ENCODE results near the gene ABCG5. TPM values are rescaled to one million over a fixed set of nuclear protein-coding genes. Genes with fewer than 3 reads are reported as not detected.

Gene ABCG5
- total and polyA plus RNA-seq, 4 donors = 8.8 TPM; not detected in 3

DNA sequence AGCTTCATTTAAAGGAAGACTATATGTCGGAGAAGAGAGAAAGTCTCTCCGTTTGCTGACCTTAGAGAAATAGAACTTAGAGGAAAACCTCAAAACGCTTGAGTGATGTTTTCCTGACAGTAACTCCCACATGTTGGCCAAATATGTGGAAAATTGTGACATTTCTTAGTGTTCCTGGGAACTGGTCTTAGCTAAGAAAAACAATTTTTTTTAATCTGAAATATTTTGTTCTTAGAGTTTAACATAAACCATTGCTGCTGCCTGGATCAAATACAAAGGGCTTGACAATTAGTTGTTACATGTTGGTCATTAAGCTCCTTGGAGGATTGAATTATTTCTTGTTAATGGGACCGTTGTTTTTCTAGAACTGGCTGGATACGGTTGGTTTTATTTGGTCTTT is 48.5 kb downstream of the ABCG5 start:
- H3K36me3 ChIP-seq (ENCODE audit: control insufficient read depth in 1 of 2, insufficient read depth in 2 of 2, low read length in 1 of 2) = peaks cover 1 to 3% of the 10 kb centered on the region in 2 donors
- no peak for ATAC-seq (ENCODE audit: low FRiP score)
- WGBS, 2 donors = 7 to 11% methylated on average over 5 of the region's 5 CpGs
- no peak overlapping the region for H3K4me3 ChIP-seq (ENCODE audit: low read length in 2 of 2)
- no peaks in the 10 kb centered on the region for H3K9me3 ChIP-seq (ENCODE audit: control insufficient read depth, low read length)
- peaks cover 0 to 3% of the 10 kb centered on the region in 2 donors for H3K4me1 ChIP-seq (ENCODE audit: control insufficient read depth in 1 of 2, insufficient read depth in 2 of 2, low read length in 2 of 2)
- intact Hi-C loops (cut with DNase I) = no loop called here
- no peak overlapping the region for H3K27ac ChIP-seq (ENCODE audit: low read depth in 1 of 2, low read length in 2 of 2)
- no peaks in the 10 kb centered on the region for H3K27me3 ChIP-seq (ENCODE audit: control insufficient read depth in 1 of 2, insufficient read depth in 2 of 2, low read length in 1 of 2)
- no peak for DNase-seq

DNA sequence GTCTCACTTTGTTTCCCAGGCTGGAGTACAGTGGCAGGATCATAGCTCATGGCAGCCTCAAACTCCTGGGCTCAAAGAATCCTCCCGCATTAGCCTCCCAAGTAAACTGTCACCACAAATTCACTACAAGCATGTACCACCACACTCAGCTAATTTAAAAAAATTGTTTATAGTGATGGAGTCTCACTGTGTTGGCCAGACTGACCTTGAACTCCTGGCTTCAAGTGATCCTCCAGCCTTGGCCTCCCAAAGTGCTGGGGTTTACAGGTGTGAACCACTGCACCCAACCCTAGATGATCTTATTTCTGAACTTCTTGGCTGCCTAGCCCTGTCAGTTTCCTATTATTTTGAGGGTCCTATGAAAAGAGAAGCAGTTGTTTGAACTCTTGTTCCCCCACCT is 50.0 kb downstream of the ABCG5 start:
- intact Hi-C loops (cut with DNase I) = no loop called here
- ATAC-seq (ENCODE audit: low FRiP score) = no peak
- Histone ChIP-seq H3K36me3 (ENCODE audit: control insufficient read depth in 1 of 2, insufficient read depth in 2 of 2, low read length in 1 of 2) (peaks cover 1 to 3% of the 10 kb centered on the region in 2 donors), H3K27me3 (ENCODE audit: control insufficient read depth in 1 of 2, insufficient read depth in 2 of 2, low read length in 1 of 2) (no peaks in the 10 kb centered on the region), H3K4me1 (ENCODE audit: control insufficient read depth in 1 of 2, insufficient read depth in 2 of 2, low read length in 2 of 2) (peaks cover 0 to 3% of the 10 kb centered on the region in 2 donors), H3K27ac (ENCODE audit: low read depth in 1 of 2, low read length in 2 of 2) (no peak overlapping the region), H3K9me3 (ENCODE audit: control insufficient read depth, low read length) (no peaks in the 10 kb centered on the region), H3K4me3 (ENCODE audit: low read length in 2 of 2) (no peak overlapping the region)
- DNase-seq = no peak
- 98 to 100% methylated on average over 1 of the region's 1 CpG for WGBS, 2 donors

DNA sequence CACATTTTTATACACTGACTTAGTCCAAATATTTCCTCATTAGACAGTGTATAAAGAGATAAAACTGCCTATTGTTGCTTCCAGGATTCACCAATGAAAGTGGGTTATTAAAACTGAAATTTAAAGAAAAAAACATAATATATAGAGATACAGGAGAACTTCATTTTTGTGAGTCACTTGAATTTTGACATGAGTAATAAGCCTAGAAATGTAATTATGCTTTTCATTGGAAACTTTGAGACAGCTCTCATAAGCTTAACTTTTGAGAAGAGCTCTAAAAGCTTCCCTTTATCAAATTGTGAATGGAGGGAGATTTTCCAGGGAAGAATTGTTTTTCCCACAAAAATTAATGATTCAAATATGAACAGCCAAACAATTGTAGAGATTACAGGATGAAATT is 50.7 kb downstream of the ABCG5 start:
- H3K27me3 ChIP-seq (ENCODE audit: control insufficient read depth in 1 of 2, insufficient read depth in 2 of 2, low read length in 1 of 2) = no peaks in the 10 kb centered on the region
- intact Hi-C loops (cut with DNase I) = no loop called here
- DNase-seq (no peak), ATAC-seq (ENCODE audit: low FRiP score) (no peak)
- no peaks in the 10 kb centered on the region for H3K9me3 ChIP-seq (ENCODE audit: control insufficient read depth, low read length)
- no peak overlapping the region for H3K4me3 ChIP-seq (ENCODE audit: low read length in 2 of 2)
- no peak overlapping the region for H3K27ac ChIP-seq (ENCODE audit: low read depth in 1 of 2, low read length in 2 of 2)
- peaks cover 0 to 3% of the 10 kb centered on the region in 2 donors for H3K4me1 ChIP-seq (ENCODE audit: control insufficient read depth in 1 of 2, insufficient read depth in 2 of 2, low read length in 2 of 2)
- peaks cover 1 to 3% of the 10 kb centered on the region in 2 donors for H3K36me3 ChIP-seq (ENCODE audit: control insufficient read depth in 1 of 2, insufficient read depth in 2 of 2, low read length in 1 of 2)

- DNase-seq (no peak), ATAC-seq (ENCODE audit: low FRiP score) (no peak)
- intact Hi-C loops (cut with DNase I) = no loop called here
- Histone ChIP-seq H3K4me3 (ENCODE audit: low read length in 2 of 2) (no peak overlapping the region), H3K9me3 (ENCODE audit: control insufficient read depth, low read length) (no peaks in the 10 kb centered on the region), H3K27ac (ENCODE audit: low read depth in 1 of 2, low read length in 2 of 2) (no peak overlapping the region), H3K36me3 (ENCODE audit: control insufficient read depth in 1 of 2, insufficient read depth in 2 of 2, low read length in 1 of 2) (peaks cover 0 to 2% of the 10 kb centered on the region in 2 donors), H3K4me1 (ENCODE audit: control insufficient read depth in 1 of 2, insufficient read depth in 2 of 2, low read length in 2 of 2) (no peaks in the 10 kb centered on the region), H3K27me3 (ENCODE audit: control insufficient read depth in 1 of 2, insufficient read depth in 2 of 2, low read length in 1 of 2) (no peaks in the 10 kb centered on the region)
- WGBS, 2 donors = 95% methylated on average over 8 of the region's 8 CpGs
These were observed 60.4 kb downstream of the ABCG5 start for GRCh38 chr2:43778233-43778632.

- Histone ChIP-seq H3K9me3 (ENCODE audit: control insufficient read depth, low read length) (no peaks in the 10 kb centered on the region), H3K27ac (ENCODE audit: low read depth in 1 of 2, low read length in 2 of 2) (no peak overlapping the region), H3K4me1 (ENCODE audit: control insufficient read depth in 1 of 2, insufficient read depth in 2 of 2, low read length in 2 of 2) (no peaks in the 10 kb centered on the region), H3K36me3 (ENCODE audit: control insufficient read depth in 1 of 2, insufficient read depth in 2 of 2, low read length in 1 of 2) (peaks cover 0 to 2% of the 10 kb centered on the region in 2 donors), H3K4me3 (ENCODE audit: low read length in 2 of 2) (no peak overlapping the region), H3K27me3 (ENCODE audit: control insufficient read depth in 1 of 2, insufficient read depth in 2 of 2, low read length in 1 of 2) (no peaks in the 10 kb centered on the region)
- DNase-seq = no peak
- WGBS, 2 donors = 91% methylated on average over 8 of the region's 8 CpGs
- intact Hi-C loops (cut with DNase I) = no loop called here
- no peak for ATAC-seq (ENCODE audit: low FRiP score)
These were observed 61.2 kb downstream of the ABCG5 start for GRCh38 chr2:43777306-43777926.

DNA sequence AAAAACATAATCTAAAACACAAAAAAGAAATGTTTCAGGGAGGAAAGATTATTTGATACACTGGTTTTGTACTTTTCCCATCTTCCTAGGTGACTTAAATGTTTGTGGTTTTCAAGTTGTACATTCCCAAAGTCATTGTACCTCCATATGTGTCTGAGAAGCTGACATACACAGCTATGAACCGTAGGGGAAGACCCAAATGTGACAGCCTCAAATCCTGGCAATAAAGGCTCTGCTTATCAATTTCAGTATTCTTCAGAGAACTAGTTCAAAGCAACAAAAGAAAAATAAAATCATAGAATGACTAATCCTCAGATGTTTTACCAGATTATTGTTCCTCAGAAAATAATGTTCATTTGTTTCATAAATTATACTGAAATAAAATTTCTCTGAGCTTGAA is 62.3 kb downstream of the ABCG5 start:
- 70 to 77% methylated on average over 1 of the region's 1 CpG for WGBS, 2 donors
- DNase-seq (no peak), ATAC-seq (ENCODE audit: low FRiP score) (no peak)
- H3K4me3 ChIP-seq (ENCODE audit: low read length in 2 of 2) = no peak overlapping the region
- H3K27me3 ChIP-seq (ENCODE audit: control insufficient read depth in 1 of 2, insufficient read depth in 2 of 2, low read length in 1 of 2) = no peaks in the 10 kb centered on the region
- intact Hi-C loops (cut with DNase I) = no loop called here
- no peaks in the 10 kb centered on the region for H3K9me3 ChIP-seq (ENCODE audit: control insufficient read depth, low read length)
- H3K4me1 ChIP-seq (ENCODE audit: control insufficient read depth in 1 of 2, insufficient read depth in 2 of 2, low read length in 2 of 2) = no peaks in the 10 kb centered on the region
- H3K36me3 ChIP-seq (ENCODE audit: control insufficient read depth in 1 of 2, insufficient read depth in 2 of 2, low read length in 1 of 2) = peaks cover 0 to 2% of the 10 kb centered on the region in 2 donors
- H3K27ac ChIP-seq (ENCODE audit: low read depth in 1 of 2, low read length in 2 of 2) = no peak overlapping the region

DNA sequence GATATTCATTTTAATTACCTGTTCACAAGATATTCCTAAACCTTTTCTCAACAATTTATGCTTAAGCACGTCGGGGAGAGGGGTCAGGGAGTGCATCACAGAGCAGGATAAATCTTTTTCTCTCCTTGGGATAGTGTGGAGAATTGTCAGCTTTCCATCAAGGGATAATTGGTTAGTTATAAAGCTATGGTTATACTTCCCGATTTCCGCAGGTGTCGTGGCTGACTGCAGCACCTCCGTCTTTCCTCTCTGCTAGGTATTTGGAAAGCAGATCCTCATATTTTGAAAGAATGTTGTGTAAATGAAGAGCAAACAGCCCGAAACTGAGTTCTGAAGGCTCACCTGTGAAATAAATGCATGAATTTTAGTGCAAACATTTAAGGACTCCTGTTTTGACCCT is 64.0 kb downstream of the ABCG5 start:
- H3K36me3 ChIP-seq (ENCODE audit: control insufficient read depth in 1 of 2, insufficient read depth in 2 of 2, low read length in 1 of 2) = peaks cover 0 to 2% of the 10 kb centered on the region in 2 donors
- 25 to 28% methylated on average over 7 of the region's 7 CpGs for WGBS, 2 donors
- no peaks in the 10 kb centered on the region for H3K4me1 ChIP-seq (ENCODE audit: control insufficient read depth in 1 of 2, insufficient read depth in 2 of 2, low read length in 2 of 2)
- H3K27ac ChIP-seq (ENCODE audit: low read depth in 1 of 2, low read length in 2 of 2) = no peak overlapping the region
- intact Hi-C loops (cut with DNase I) = no loop called here
- no peaks in the 10 kb centered on the region for H3K9me3 ChIP-seq (ENCODE audit: control insufficient read depth, low read length)
- ATAC-seq (ENCODE audit: low FRiP score) (no peak), DNase-seq (no peak)
- H3K27me3 ChIP-seq (ENCODE audit: control insufficient read depth in 1 of 2, insufficient read depth in 2 of 2, low read length in 1 of 2) = no peaks in the 10 kb centered on the region
- H3K4me3 ChIP-seq (ENCODE audit: low read length in 2 of 2) = peak overlapping the region; percentile 68 to 69

DNA sequence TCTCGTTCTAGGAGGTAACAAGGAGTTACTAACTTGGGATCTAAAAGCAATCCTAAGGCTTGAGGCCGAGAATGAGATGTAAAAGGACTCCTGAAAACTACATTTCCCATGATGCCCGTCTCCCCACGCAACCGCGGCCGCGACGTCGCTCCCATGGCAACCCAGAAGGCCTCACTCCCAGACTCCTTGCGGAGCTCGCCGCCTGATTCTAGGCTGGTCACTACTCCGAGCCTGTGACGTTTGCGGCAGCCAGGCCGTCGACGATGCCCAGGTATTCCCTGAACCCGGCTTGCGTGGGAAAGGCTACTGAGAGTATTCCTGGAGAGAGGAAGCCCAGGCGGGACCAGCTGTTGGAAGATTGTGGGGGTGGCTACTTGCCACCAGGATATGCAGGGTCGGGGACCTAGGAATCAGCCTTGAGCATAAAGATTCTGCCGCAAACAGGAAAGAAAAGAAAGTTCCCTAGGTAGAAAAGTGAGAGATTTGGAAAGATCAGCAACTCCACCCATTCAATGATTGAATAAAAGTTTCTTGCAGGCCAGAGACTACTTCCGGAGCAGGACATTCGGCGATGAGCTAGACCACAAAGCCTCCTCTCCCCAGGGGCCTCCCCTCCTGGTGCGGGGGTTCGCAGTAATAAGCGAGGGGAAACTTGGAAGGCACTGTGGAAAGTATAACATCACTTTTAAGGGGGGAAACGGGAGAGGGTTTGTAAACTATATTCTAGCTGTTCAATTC is 64.6 kb downstream of the ABCG5 start, which contains the start of gene DYNC2LI1:
Gene DYNC2LI1 (plus strand): TSS at position 164 of the 738 bp plus-strand sequence. CDS start 100 bp downstream, at position 264.
- peaks cover 0 to 2% of the 10 kb centered on the region in 2 donors for H3K36me3 ChIP-seq (ENCODE audit: control insufficient read depth in 1 of 2, insufficient read depth in 2 of 2, low read length in 1 of 2)
- peak within 1 kb of the TSS in 1 of 2 donors; percentile 60 for H3K27ac ChIP-seq (ENCODE audit: low read depth in 1 of 2, low read length in 2 of 2)
- WGBS, 2 donors = 0 to 1% methylated on average over 31 of the region's 31 CpGs
- ATAC-seq (ENCODE audit: low FRiP score) (peak; percentile 98), DNase-seq (peak; percentile 91 to 94)
- intact Hi-C loops (cut with DNase I) = no loop called here
- H3K4me3 ChIP-seq (ENCODE audit: low read length in 2 of 2) = peak within 1 kb of the TSS; percentile 68 to 69
- H3K27me3 ChIP-seq (ENCODE audit: control insufficient read depth in 1 of 2, insufficient read depth in 2 of 2, low read length in 1 of 2) = no peaks in the 10 kb centered on the region
- no peaks in the 10 kb centered on the region for H3K4me1 ChIP-seq (ENCODE audit: control insufficient read depth in 1 of 2, insufficient read depth in 2 of 2, low read length in 2 of 2)
- H3K9me3 ChIP-seq (ENCODE audit: control insufficient read depth, low read length) = no peaks in the 10 kb centered on the region

- intact Hi-C loops (cut with DNase I) = no loop called here
- ATAC-seq (ENCODE audit: low FRiP score) = no peak
- Histone ChIP-seq H3K27ac (ENCODE audit: low read depth in 1 of 2, low read length in 2 of 2) (no peak overlapping the region), H3K4me3 (ENCODE audit: low read length in 2 of 2) (no peak overlapping the region), H3K4me1 (ENCODE audit: control insufficient read depth in 1 of 2, insufficient read depth in 2 of 2, low read length in 2 of 2) (peaks cover 0 to 4% of the 10 kb centered on the region in 2 donors), H3K9me3 (ENCODE audit: control insufficient read depth, low read length) (no peaks in the 10 kb centered on the region), H3K36me3 (ENCODE audit: control insufficient read depth in 1 of 2, insufficient read depth in 2 of 2, low read length in 1 of 2) (no peaks in the 10 kb centered on the region), H3K27me3 (ENCODE audit: control insufficient read depth in 1 of 2, insufficient read depth in 2 of 2, low read length in 1 of 2) (no peaks in the 10 kb centered on the region)
- no peak for DNase-seq
- 94% methylated on average over 4 of the region's 4 CpGs for WGBS, 2 donors
These were observed 72.6 kb downstream of the ABCG5 start for GRCh38 chr2:43766006-43766405.
